Fibroblast of the aortic adventitia (primary cell): ENCODE data around the gene CDCP2. TPM values are rescaled to one million over a fixed set of nuclear protein-coding genes. Genes with fewer than 3 reads are reported as not detected.
A peak's percentile ranks its signal among the peaks of the same experiment; 100 is the strongest.

Experiments used
- DNase-seq: peaks from one replicate; pipeline ENCODE4 v3.0.0-alpha.2; 2010; ENCODE audit warnings: low read depth
- H3K4me3 ChIP-seq: 2 replicates; pipeline ENCODE4 v1.5.1; 2011; ENCODE audit warnings: low read depth, mild to moderate bottlenecking, control low read depth, low read length, moderate library complexity
- CTCF ChIP-seq: IDR thresholded peaks from 2 replicates; pipeline ENCODE4 v1.5.1; 2011; ENCODE audit warnings: mild to moderate bottlenecking, low read length, control low read depth, inconsistent platforms; ENCODE audit not compliant: insufficient read depth
- total RNA-seq: library from RNA; depleted of rRNA; stranded (reverse); fragments of >200 nt; gene quantifications from 2 replicates; pipeline ENCODE4 v1.2.3, GENCODE V29; 2012; ENCODE audit warnings: low replicate concordance

CDCP2 gene
- total RNA-seq, 1 donor = not detected

DNA sequence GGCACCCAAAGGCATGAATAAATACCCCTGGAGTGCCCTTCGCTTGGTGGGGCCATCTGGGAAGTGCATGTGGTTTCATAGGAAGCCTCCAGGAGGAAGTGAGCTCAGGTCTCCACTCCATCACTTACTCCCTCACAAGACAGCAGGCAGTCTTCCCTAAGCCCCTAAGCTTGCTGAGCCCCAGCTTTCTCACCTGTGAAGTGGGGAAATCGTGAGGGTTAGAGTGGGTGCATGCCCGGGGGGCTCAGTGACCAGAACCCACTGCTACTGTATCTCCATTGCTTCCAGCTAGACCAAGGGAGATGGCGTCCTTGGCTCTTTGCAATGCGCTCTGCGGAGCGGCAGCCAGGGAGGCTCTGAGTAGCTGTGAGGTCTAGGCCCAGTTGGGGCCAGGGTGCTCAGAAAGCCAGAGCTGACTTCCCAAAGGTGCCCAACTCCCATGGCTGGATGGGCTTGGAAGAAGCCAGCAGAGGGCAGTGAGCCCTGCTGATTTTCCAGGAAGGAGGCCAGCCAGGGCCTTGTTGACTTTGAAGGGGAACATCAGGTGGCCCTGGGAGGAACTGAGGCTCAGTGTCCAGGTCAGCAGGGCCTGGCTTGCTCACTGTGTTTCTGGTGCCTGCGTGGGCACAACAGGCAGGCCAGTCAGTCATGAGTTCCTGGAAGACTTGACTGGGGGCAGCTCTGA, 27.3 kb downstream of the CDCP2 start:
- DNase-seq = no peak
- peak; percentile 15 for TF ChIP-seq CTCF
- no peak overlapping the region for H3K4me3 ChIP-seq

- TF ChIP-seq CTCF = no peak
- DNase-seq = no peak
- no peak overlapping the region for H3K4me3 ChIP-seq
Observed at GRCh38 chr1:54124906-54125305, 27.9 kb downstream of the CDCP2 start.

DNA sequence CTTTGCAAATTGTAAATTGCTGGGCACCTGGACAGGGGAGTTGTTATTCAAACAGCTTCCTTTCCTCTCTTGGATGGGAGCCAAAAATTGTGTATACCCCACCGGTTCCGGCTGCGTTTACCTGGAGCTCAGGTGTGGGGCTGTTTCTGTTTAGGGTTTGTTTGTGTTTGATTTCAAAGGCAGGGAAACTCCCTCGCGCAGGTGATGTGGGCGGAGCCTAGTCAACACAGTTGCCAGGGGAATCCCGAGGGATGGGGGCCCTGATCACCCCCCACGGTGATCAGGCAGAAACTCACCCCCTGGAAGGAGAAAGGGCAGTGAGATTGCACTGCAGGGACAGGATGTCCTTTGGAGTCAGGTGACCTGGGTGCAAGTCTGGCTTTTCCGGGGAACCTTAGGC, 28.3 kb downstream of the CDCP2 start:
- H3K4me3 ChIP-seq = no peak overlapping the region
- DNase-seq = no peak
- no peak for TF ChIP-seq CTCF

DNA sequence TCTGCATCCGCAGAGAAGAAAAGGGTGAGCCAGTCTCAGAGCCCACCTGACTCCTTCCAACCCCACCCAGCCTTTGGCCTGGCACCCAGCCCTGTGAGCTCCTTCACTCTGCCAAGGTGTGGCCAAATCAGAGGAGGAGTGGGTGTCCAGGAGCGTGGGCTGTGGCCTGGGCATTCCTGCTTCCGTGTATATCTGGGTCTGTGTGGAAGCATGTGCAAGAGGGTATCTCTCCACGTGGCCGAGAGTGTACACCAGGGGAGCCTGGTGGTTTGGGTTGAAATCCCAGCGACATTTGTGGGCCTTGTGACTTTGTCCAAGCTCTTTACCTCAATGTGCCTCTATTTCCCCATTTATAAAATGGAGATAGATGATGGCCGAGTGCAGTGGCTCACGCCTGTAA, 29.8 kb downstream of the CDCP2 start:
- DNase-seq = no peak
- H3K4me3 ChIP-seq = no peak overlapping the region
- no peak for TF ChIP-seq CTCF

GRCh38 chr1:54122135-54122751, 30.6 kb downstream of the CDCP2 start:
- no peak for TF ChIP-seq CTCF
- no peak overlapping the region for H3K4me3 ChIP-seq
- no peak for DNase-seq

GRCh38 chr1:54121482-54122134, 31.2 kb downstream of the CDCP2 start:
- peak; percentile 74 for DNase-seq
- H3K4me3 ChIP-seq = peak overlapping the region; percentile 40
- TF ChIP-seq CTCF = peak; percentile 83
